Measurements from ENCODE around the gene ABHD14A. TPM values are rescaled to one million over a fixed set of nuclear protein-coding genes. Genes with fewer than 3 reads are reported as not detected.
A peak's percentile ranks its signal among the peaks of the same experiment; 100 is the strongest.

Gene ABHD14A
- total and polyA plus RNA-seq, 8 donors, result 5.9 to 36.3 (median 9.7) TPM

DNA sequence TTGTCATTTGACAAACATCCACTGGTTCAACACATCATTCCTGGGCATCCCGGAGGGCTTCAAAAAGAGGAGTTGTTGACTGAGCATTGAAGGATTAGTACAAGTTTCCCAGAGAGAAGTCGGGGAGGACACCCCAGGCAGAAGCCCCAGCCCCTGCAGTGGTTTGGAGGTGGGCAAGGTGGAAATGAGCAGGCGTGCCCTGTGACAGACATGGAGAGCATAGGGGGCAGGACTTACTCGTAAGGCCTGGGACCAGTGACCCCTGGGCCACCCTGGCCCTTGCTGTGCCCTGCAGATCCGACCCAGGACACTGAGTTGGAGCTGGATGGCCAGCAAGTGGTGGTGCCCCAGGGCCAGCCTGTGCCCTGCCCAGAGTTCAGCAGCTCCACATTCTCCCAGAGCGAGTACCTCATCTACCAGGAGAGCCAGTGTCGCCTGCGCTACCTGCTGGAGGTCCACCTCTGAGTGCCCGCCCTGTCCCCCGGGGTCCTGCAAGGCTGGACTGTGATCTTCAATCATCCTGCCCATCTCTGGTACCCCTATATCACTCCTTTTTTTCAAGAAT is 26.8 kb upstream of the ABHD14A start:
- FAIRE-seq, result no peak
- intact Hi-C loops (cut with DNase I), result loop anchor here in 1 of 3 donors (10.0 kb wide), 1 partner anchor 177 kb away; no protein-coding TSS in a partner anchor
- 82 to 87% methylated on average over 10 of the region's 10 CpGs for WGBS, 2 donors

DNA sequence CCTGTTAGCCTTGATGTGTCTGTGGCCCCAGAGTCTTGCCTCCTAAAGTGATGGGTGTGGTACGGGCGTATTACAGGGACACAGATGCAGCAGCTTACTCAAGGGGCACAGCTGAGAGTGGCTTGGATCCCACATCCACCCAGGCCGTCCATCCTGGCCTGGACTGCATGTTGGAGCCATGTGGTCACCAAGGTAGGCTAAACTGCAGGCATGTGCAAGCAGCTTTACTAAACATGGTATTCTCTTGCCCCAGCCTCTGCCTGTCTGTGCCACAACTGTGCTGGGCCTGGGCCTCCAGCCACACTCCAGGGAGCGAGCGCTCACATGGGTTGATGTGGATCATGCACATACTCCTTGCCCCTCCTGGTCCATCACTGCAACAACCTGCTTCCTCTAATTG is 25.7 kb upstream of the ABHD14A start:
- Histone ChIP-seq H3K36me3 (no peaks in the 10 kb centered on the region), H3K27me3 (no peaks in the 10 kb centered on the region), H3K27ac (no peak overlapping the region), H3K9me3 (no peaks in the 10 kb centered on the region), H3K4me3 (no peak overlapping the region), H3K4me1 (no peaks in the 10 kb centered on the region)
- TF ChIP-seq, protein P1, sequence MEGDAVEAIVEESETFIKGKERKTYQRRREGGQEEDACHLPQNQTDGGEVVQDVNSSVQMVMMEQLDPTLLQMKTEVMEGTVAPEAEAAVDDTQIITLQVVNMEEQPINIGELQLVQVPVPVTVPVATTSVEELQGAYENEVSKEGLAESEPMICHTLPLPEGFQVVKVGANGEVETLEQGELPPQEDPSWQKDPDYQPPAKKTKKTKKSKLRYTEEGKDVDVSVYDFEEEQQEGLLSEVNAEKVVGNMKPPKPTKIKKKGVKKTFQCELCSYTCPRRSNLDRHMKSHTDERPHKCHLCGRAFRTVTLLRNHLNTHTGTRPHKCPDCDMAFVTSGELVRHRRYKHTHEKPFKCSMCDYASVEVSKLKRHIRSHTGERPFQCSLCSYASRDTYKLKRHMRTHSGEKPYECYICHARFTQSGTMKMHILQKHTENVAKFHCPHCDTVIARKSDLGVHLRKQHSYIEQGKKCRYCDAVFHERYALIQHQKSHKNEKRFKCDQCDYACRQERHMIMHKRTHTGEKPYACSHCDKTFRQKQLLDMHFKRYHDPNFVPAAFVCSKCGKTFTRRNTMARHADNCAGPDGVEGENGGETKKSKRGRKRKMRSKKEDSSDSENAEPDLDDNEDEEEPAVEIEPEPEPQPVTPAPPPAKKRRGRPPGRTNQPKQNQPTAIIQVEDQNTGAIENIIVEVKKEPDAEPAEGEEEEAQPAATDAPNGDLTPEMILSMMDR (IDR thresholded peaks at IDR 0.05), result no peak
- FAIRE-seq, result no peak
- 86 to 95% methylated on average over 5 of the region's 5 CpGs for WGBS, 2 donors
- DNase-seq, result peak in 1 of 6 donors; percentile 30
- ATAC-seq, result no peak
- intact Hi-C loops (cut with DNase I), result loop anchor here in 1 of 3 donors (10.0 kb wide), 1 partner anchor 176 kb away; no protein-coding TSS in a partner anchor

More for the DNA sequence above, 26.8 kb upstream of the ABHD14A start:
- TF ChIP-seq, protein P1 (IDR thresholded peaks at IDR 0.05), result no peak
- peak in 1 of 6 donors; percentile 35 for DNase-seq
- no peak for ATAC-seq
- Histone ChIP-seq H3K4me3 (no peak overlapping the region), H3K9me3 (no peaks in the 10 kb centered on the region), H3K27me3 (no peaks in the 10 kb centered on the region), H3K36me3 (no peaks in the 10 kb centered on the region), H3K27ac (no peak overlapping the region), H3K4me1 (no peaks in the 10 kb centered on the region)

DNA sequence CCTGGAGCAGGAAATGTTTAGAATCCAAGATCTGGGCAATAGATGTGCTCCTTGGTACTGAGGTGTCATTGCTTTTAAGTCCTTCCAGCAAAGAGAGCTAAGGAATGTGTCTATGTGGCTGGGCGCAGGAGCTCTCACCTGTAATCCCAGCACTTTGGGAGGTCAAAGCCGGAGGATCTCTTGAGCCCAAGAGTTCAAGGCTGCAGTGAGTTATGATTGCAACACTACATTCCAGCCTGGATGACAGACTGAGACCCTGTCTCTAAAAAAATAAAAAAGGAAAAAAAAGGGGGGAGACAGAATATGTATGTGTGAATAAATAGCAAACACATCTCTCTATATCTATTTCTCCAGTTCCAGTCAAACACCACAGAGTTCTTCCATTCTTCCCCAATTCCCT is 24.0 kb upstream of the ABHD14A start:
- no peak overlapping the region for H3K4me3 ChIP-seq
- TF ChIP-seq, protein P1 (IDR thresholded peaks at IDR 0.05), result no peak
- no peaks in the 10 kb centered on the region for H3K27me3 ChIP-seq
- 76 to 82% methylated on average over 2 of the region's 2 CpGs for WGBS, 2 donors
- intact Hi-C loops (cut with DNase I), result no loop called here
- no peaks in the 10 kb centered on the region for H3K4me1 ChIP-seq
- H3K36me3 ChIP-seq, result no peaks in the 10 kb centered on the region
- ATAC-seq (no peak), DNase-seq (no peak), FAIRE-seq (no peak)
- no peak overlapping the region for H3K27ac ChIP-seq
- H3K9me3 ChIP-seq, result no peaks in the 10 kb centered on the region

DNA sequence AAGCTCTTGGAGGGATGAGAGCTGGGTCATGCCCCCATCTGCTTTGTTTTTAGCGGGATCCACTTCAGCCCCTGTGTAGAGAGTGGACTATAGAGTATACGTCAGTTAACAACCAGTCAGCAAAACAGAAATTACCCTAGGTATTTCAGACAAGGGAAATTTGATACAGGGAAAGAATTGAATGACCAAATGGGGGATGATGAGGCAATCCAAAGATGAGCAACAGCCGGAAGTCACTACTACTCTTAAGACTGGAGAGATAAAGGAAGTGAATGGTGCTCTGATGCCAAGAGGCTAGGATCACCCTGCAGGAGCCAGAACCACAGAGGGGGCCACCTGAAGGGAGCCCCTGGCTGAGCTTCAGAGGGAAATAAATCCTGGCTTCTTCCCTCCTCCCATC is 21.4 kb upstream of the ABHD14A start:
- peak in 1 of 6 donors; percentile 2 for DNase-seq
- no peaks in the 10 kb centered on the region for H3K9me3 ChIP-seq
- intact Hi-C loops (cut with DNase I), result no loop called here
- no peak overlapping the region for H3K27ac ChIP-seq
- no peaks in the 10 kb centered on the region for H3K27me3 ChIP-seq
- TF ChIP-seq, protein P1 (IDR thresholded peaks at IDR 0.05), result no peak
- no peak for FAIRE-seq
- H3K36me3 ChIP-seq, result no peaks in the 10 kb centered on the region
- ATAC-seq, result no peak
- peaks cover 0 to 5% (median 0%) of the 10 kb centered on the region in 3 donors for H3K4me1 ChIP-seq
- no peak overlapping the region for H3K4me3 ChIP-seq
- WGBS, 2 donors, result 80 to 86% methylated on average over 3 of the region's 3 CpGs

DNA sequence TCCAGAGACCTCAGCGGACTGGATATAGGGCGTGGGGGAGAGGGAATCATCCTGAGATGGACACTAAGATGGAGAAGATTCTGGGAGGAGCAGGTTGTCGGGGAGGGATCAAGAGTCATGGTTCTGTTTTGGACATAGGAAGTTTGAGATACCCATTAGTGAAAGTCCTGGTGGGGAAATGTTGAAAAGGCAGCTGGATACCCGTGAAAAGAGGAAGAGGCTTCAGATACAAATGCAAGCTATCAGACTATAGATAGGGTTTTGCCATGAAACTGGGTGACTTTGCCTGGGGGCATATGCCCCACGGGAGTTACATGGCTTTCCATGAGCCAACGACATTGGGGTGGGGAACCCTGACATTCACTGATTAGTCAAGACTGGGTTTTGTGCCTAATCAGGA is 20.8 kb upstream of the ABHD14A start:
- no peak for ATAC-seq
- intact Hi-C loops (cut with DNase I), result no loop called here
- no peaks in the 10 kb centered on the region for H3K36me3 ChIP-seq
- no peak overlapping the region for H3K27ac ChIP-seq
- TF ChIP-seq, protein P1 (IDR thresholded peaks at IDR 0.05), result no peak
- H3K4me1 ChIP-seq, result peaks cover 0 to 5% (median 0%) of the 10 kb centered on the region in 3 donors
- DNase-seq, result no peak
- WGBS, 2 donors, result 73 to 82% methylated on average over 6 of the region's 6 CpGs
- no peaks in the 10 kb centered on the region for H3K27me3 ChIP-seq
- no peak overlapping the region for H3K4me3 ChIP-seq
- no peaks in the 10 kb centered on the region for H3K9me3 ChIP-seq
- FAIRE-seq, result no peak

All from pancreas (tissue), 10 donors.